NCI-H1417 (cell line): ENCODE measurements around the gene DMAC1.

ENCODE experiments used
- DNase-seq, 3 experiments: peaks; one replicate each; lab custom pipeline; 2025; lab: John Stamatoyannopoulos, UW

Gene DMAC1

GRCh38 chr9:7782400-7783120 is 17.0 kb downstream of the DMAC1 start:
- peak in 2 of 3 experiments; percentile 11 to 46 for DNase-seq

GRCh38 chr9:7780261-7780988 is 19.2 kb downstream of the DMAC1 start:
- DNase-seq, result no peak

DNA sequence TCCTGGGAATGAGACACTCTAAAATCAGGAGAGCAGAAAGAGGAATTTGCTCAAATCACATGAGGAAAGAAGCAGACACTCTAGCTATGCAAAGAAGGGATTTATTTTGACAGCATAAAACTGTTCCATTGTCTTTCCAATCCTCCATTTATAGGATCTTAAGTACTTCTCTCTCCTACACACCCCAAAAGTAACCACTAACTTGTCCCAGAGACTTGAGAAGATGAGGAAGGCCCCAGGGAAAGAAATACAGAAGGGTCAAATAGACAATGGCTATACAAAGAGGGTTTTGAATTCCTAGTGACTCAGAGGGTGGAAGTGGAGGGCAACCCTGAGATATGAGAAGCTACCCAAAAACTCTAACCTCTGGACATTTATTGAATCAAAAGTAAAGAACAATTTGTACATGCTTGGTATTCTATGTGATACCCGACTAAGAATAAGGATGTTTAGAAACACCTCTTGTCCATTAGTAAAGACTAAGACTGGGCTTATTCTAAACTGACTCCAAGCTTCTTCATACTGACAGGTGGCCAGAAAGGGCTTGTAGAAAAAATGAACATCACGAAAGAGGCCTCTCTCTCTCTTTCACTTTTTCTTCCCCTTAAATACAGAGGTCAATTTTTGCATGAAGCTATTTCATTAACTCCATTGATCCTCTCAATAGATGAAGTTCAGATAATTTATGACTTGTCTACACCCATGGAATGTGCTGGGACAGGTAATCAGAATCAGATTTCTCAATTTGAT is 20.6 kb downstream of the DMAC1 start:
- no peak for DNase-seq

DNA sequence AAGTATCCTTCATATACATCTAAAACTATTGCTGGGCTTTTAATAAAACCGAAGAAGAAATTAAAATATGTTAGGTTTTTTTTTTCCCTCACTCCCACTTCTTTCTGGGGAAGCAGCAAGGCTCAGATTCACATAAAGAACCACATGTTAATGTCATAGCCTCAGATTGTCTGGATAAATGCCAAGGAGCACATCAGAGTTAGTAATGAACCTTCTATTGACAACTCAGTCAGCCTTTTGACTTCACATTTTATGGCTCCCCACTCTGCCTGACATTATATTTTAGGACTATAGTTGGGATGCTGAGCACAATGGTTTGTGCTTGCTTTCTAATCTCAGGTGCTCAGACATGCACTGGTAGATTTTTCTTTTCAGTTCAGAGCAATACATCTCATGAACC is 21.8 kb downstream of the DMAC1 start:
- DNase-seq, result peak; percentile 51 to 93 (median 90)

GRCh38 chr9:7770111-7770510 is 29.5 kb downstream of the DMAC1 start:
- no peak for DNase-seq

DNA sequence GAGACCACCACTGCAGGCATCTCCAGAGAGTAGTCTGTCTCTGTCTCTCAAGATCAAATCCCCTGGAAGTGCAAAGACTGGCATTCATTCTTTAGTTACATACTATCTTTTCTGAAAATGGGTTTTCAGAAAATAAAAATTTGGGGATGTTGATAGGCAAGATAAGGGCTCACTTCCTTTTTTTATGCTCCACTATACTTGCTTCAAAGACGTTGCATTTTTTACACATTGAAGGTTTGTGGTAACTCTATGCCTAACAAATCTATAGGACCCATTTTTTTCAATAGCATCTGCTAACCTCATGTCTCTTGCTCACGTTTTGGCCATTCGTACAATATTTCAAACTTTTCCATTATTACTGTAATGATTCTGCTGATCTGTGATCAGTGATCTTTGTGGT is 37.0 kb downstream of the DMAC1 start:
- DNase-seq, result no peak

- DNase-seq, result no peak
Measured at GRCh38 chr9:7760014-7760415, 39.6 kb downstream of the DMAC1 start.

DNA sequence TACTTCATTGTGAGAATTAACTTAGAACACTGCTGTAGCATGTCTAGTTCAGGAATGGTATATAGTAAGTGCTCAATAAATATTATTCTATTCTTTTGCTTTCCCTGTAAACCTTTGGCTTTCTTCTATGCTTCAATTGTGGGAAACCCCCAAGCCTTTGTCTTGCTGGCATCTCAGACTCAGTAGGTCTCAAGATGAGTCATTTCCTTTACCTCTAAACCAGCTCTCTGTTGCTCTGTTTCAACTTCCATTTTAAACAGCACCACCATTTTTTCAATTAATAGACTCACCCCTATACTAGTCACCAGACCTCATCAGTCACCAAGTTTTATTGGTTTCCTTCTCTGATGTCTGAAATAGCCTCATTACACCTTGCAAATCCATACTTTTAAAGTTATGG is 43.5 kb downstream of the DMAC1 start:
- no peak for DNase-seq

DNA sequence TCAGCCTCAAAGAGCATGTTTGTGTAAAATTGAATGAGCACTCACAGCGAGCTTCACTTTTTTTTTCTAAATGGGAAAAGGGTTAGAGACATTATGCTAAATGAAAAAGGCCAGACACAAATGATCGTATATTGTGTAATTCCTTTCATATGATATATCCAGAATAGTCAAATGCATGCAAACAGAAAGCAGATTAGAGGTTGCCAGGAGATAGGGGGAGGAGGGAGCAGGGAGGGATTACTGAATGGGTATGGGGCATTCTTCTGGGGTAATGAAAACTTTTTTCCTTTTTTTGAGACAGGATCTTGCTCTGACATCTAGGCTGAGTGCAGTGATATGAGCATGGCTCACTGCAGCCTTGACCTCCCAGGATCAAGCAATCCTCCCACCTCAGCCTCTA is 47.1 kb downstream of the DMAC1 start:
- no peak for DNase-seq
